Endothelial cell of umbilical vein (primary cell): Measurements from ENCODE around the gene ZNF280C. TPM values are rescaled to one million over a fixed set of nuclear protein-coding genes. Genes with fewer than 3 reads are reported as not detected.

Experiments
- BruUV-seq: library from RNA; stranded (reverse); fragments of 400-500 nt; replicated peaks from 2 replicates; lab custom pipeline; 2021; lab: Mats Ljungman, UMichigan
- CTCF ChIA-PET: fragments of 300-600, 350-600 bp; sonication (Branson Sonifier 250); formaldehyde crosslinking; loops from one replicate; lab custom pipeline; 2021; ENCODE audit warnings: antibody characterized with exemption, inconsistent platforms; lab: Charles Lee
- POLR2A ChIA-PET: fragments of 300-600, 350-600 bp; sonication (Branson Sonifier 250); formaldehyde crosslinking; loops from one replicate; lab custom pipeline; 2021; ENCODE audit warnings: antibody characterized with exemption, inconsistent platforms; lab: Charles Lee
- DNase-seq: peaks from one replicate; pipeline ENCODE4 v3.0.0-alpha.2; 2011; ENCODE audit warnings: low read depth, low spot score
- FAIRE-seq: peaks from 2 replicates; lab custom pipeline; 2011; peaks lifted over from hg19 to GRCh38; lab: Jason Lieb, UNC
- H2AFZ ChIP-seq: 2 replicates; pipeline ENCODE4 v1.6.0; 2012; ENCODE audit warnings: low read depth, low read length, control low read depth, inconsistent platforms
- H3K27ac ChIP-seq: 2 replicates; pipeline ENCODE4 v1.5.1; 2011; ENCODE audit warnings: low read depth, mild to moderate bottlenecking, control low read depth, low read length, moderate library complexity; ENCODE audit not compliant: insufficient read depth
- H3K27me3 ChIP-seq, 2 experiments: 2 replicates each; pipeline versions ENCODE4 v1.6.0 to v1.6.1; 2011; ENCODE audit warnings: low read length in 2 of 2, mixed read lengths in 1 of 2; ENCODE audit not compliant: control insufficient read depth in 2 of 2, insufficient read depth in 2 of 2
- H3K36me3 ChIP-seq, 2 experiments: 2 replicates in 1 of 2; 3 replicates in 1 of 2; pipeline ENCODE4 v1.5.1; 2011; ENCODE audit warnings: low read length in 2 of 2, mild to moderate bottlenecking in 1 of 2, moderate library complexity in 1 of 2; ENCODE audit not compliant: control insufficient read depth in 2 of 2, insufficient read depth in 2 of 2; ENCODE audit errors: extremely low read depth in 1 of 2
- H3K4me1 ChIP-seq: 3 replicates; pipeline ENCODE4 v1.5.1; 2011; ENCODE audit warnings: mild to moderate bottlenecking, low read length; ENCODE audit not compliant: control insufficient read depth, insufficient read depth; ENCODE audit errors: extremely low read depth
- H3K4me2 ChIP-seq: 2 replicates; pipeline ENCODE4 v1.6.1; 2011; ENCODE audit warnings: low read length, control low read depth, mixed read lengths; ENCODE audit not compliant: insufficient read depth
- H3K4me3 ChIP-seq, 3 experiments: fragments of 200-600 bp in 1 of 3; sonication (generic), shearing (Covaris generic) in 1 of 3; replicated peaks in 1 of 3; 2 replicates each; pipeline ENCODE4 v1.5.1; 2011 to 2016; ENCODE audit warnings: control low read depth in 3 of 3, low read length in 3 of 3, mild to moderate bottlenecking in 2 of 3, inconsistent platforms in 1 of 3, low read depth in 1 of 3, moderate library complexity in 1 of 3; ENCODE audit not compliant: insufficient read depth in 1 of 3
- H3K79me2 ChIP-seq: 2 replicates; pipeline ENCODE4 v1.6.0; 2012; ENCODE audit warnings: low read length, inconsistent platforms; ENCODE audit not compliant: control insufficient read depth, insufficient read depth
- H3K9ac ChIP-seq: replicated peaks from 2 replicates; pipeline ENCODE3; 2011; ENCODE audit warnings: low read length, control low read depth; ENCODE audit not compliant: insufficient read depth; ENCODE audit errors: extremely low read depth
- H3K9me1 ChIP-seq: replicated peaks from 3 replicates; pipeline ENCODE4 v1.6.0; 2011; ENCODE audit warnings: mild to moderate bottlenecking, low read length; ENCODE audit not compliant: control insufficient read depth, insufficient read depth; ENCODE audit errors: extremely low read depth
- H3K9me3 ChIP-seq: replicated peaks from 2 replicates; pipeline ENCODE4 v1.5.1; 2012; ENCODE audit warnings: low read length, inconsistent platforms; ENCODE audit not compliant: control insufficient read depth, insufficient read depth
- H4K20me1 ChIP-seq: replicated peaks from 2 replicates; pipeline ENCODE3; 2011; ENCODE audit warnings: mild to moderate bottlenecking, low read length; ENCODE audit not compliant: control insufficient read depth, insufficient read depth; ENCODE audit errors: extremely low read depth
- CTCF ChIP-seq, 2 donors: IDR thresholded peaks; 1 replicate in 1 of 2; 2 replicates in 1 of 2; pipeline ENCODE4 v1.5.1; 2011; ENCODE audit warnings: low read length in 2 of 2, mild to moderate bottlenecking in 2 of 2, moderate library complexity in 2 of 2, control low read depth in 1 of 2, inconsistent platforms in 1 of 2, low read depth in 1 of 2; ENCODE audit not compliant: insufficient read depth in 1 of 2; ENCODE audit errors: extremely low read depth in 1 of 2
- EZH2 ChIP-seq: IDR thresholded peaks from 2 replicates; pipeline ENCODE4 v1.6.1; 2012; ENCODE audit warnings: borderline replicate concordance, low read depth, mild to moderate bottlenecking, moderate library complexity, low read length, inconsistent platforms; ENCODE audit not compliant: severe bottlenecking
- FOS ChIP-seq: IDR thresholded peaks from 2 replicates; pipeline ENCODE4 v1.6.1; 2011; ENCODE audit warnings: mild to moderate bottlenecking, low read length, moderate library complexity, borderline replicate concordance; ENCODE audit not compliant: insufficient read depth
- GATA2 ChIP-seq: IDR thresholded peaks from 2 replicates; pipeline ENCODE4 v1.7.0; 2011; ENCODE audit warnings: low read depth, mild to moderate bottlenecking, moderate library complexity, mixed read lengths, low read length; ENCODE audit not compliant: insufficient read length, insufficient read depth
- JUN ChIP-seq: IDR thresholded peaks from 2 replicates; pipeline ENCODE4 v1.6.1; 2011; ENCODE audit warnings: borderline replicate concordance, low read depth; ENCODE audit not compliant: insufficient read length, insufficient read depth
- MAX ChIP-seq: IDR thresholded peaks from 2 replicates; pipeline ENCODE4 v1.6.1; 2011; ENCODE audit not compliant: insufficient read depth, insufficient read length
- MYC ChIP-seq: IDR thresholded peaks from one replicate; pipeline ENCODE4 v1.6.1; 2011; ENCODE audit warnings: mild to moderate bottlenecking, low read depth, low read length
- POLR2A ChIP-seq: IDR thresholded peaks from 2 replicates; pipeline ENCODE4 v1.6.1; 2012; ENCODE audit warnings: low read depth, mild to moderate bottlenecking, control low read depth, low read length
- POLR2AphosphoS5 ChIP-seq: IDR thresholded peaks from 2 replicates; pipeline ENCODE4 v1.6.1; 2012; ENCODE audit warnings: low read depth, mild to moderate bottlenecking, control low read depth, low read length, moderate library complexity; ENCODE audit not compliant: insufficient read depth
- dilution Hi-C: fragments of 300-500 bp; cut with MboI; formaldehyde crosslinking; loops from one replicate; pipeline ENCODE4 v1.15.0; 2019; ENCODE audit warnings: low sequenced_read_pairs; ENCODE audit not compliant: extremely low pct_ligation_motif_present
- intact Hi-C: fragments of 100-400 bp; cut with micrococcal nuclease; formaldehyde crosslinking; loops from one replicate; pipeline ENCODE4 v1.10.0; 2022
- polyA plus RNA-seq, 4 experiments: library from polyadenylated mRNA; depleted of rRNA in 3 of 4; stranded (reverse) in 3 of 4; unstranded in 1 of 4; fragments of >200 nt; gene quantifications; 2 replicates each; pipeline versions ENCODE4 v1.2.1 to v1.2.3, GENCODE V29; 2011 to 2012; ENCODE audit warnings: missing spikeins in 1 of 4
- total RNA-seq: library from RNA; stranded (reverse); gene quantifications from 2 replicates; pipeline ENCODE4 v1.2.3, GENCODE V29; 2021

Gene ZNF280C
- total and polyA plus RNA-seq, 2 donors (not counting 3 experiments of a cell fraction or from before 2014, with no cell fraction given): 3.2 to 7.7 TPM

GRCh38 chrX:130172127-130172845 lies 96.4 kb downstream of the ZNF280C start:
- Histone ChIP-seq H3K9me1 (no peaks in the 10 kb centered on the region), H4K20me1 (no peaks in the 10 kb centered on the region), H2AFZ (peak overlapping the region; percentile 32), H3K36me3 (no peaks in the 10 kb centered on the region), H3K9me3 (no peaks in the 10 kb centered on the region), H3K4me2 (peak overlapping the region; percentile 34), H3K79me2 (no peaks in the 10 kb centered on the region), H3K4me3 (peak overlapping the region in 2 of 3 experiments; percentile 48 to 53), H3K27me3 (no peaks in the 10 kb centered on the region), H3K9ac (no peak overlapping the region), H3K27ac (no peak overlapping the region), H3K4me1 (peaks cover 26% of the 10 kb centered on the region)
- CTCF ChIA-PET: interaction anchor here (0.6 to 2.5 kb wide), 2 partner anchors 93 to 112 kb away, joined by 3 to 8 read pairs; no protein-coding TSS in a partner anchor
- intact Hi-C loops (loop anchor here (2.0 kb wide), 1 partner anchor 61 kb away; the partner anchor contains the start of gene ELF4), dilution Hi-C loops (no loop called here)
- no peak for DNase-seq
- FAIRE-seq: no peak
- no peak for TF ChIP-seq POLR2AphosphoS5
- no peak for TF ChIP-seq EZH2
- TF ChIP-seq CTCF (IDR thresholded peaks at IDR 0.05; ENCODE audit: extremely low read depth in 1 of 2, insufficient read depth in 1 of 2, low read depth in 1 of 2, low read length in 2 of 2): no peak
- TF ChIP-seq MYC: no peak
- no peak for TF ChIP-seq FOS
- TF ChIP-seq GATA2: no peak
- TF ChIP-seq POLR2A: no peak
- no peak for TF ChIP-seq MAX
- TF ChIP-seq JUN: no peak
- POLR2A ChIA-PET: no interaction called here
- BruUV-seq: no TSS peak
